Renal cortical epithelial cell (primary cell): ENCODE measurements around the gene LTK. TPM values are rescaled to one million over a fixed set of nuclear protein-coding genes. Genes with fewer than 3 reads are reported as not detected.

Experiments used
- DNase-seq: peaks from one replicate; pipeline ENCODE4 v3.0.0-alpha.2; 2011; ENCODE audit warnings: low read depth
- total RNA-seq: library from RNA; depleted of rRNA; stranded (reverse); fragments of >200 nt; gene quantifications from 2 replicates; pipeline ENCODE4 v1.2.3, GENCODE V29; 2014

Gene LTK
- total RNA-seq, 1 donor from 2014 or later: 0.25 TPM

- no peak for DNase-seq
These were observed 15.0 kb downstream of the LTK start for GRCh38 chr15:41498657-41499056.

GRCh38 chr15:41495736-41496599 lies 17.7 kb downstream of the LTK start:
- DNase-seq: no peak

- DNase-seq: no peak
These were observed 18.5 kb downstream of the LTK start for GRCh38 chr15:41494922-41495735.

GRCh38 chr15:41494190-41494921 lies 19.3 kb downstream of the LTK start:
- DNase-seq: no peak

GRCh38 chr15:41493902-41494189 lies 19.8 kb downstream of the LTK start:
- no peak for DNase-seq

GRCh38 chr15:41493205-41493901 lies 20.3 kb downstream of the LTK start, which contains the start of gene ITPKA:
Gene ITPKA, plus strand, starts transcription at chr15:41493874. Its CDS starts 54 bp downstream, at chr15:41493928.
- peak; percentile 26 for DNase-seq

GRCh38 chr15:41492597-41493204 lies 20.9 kb downstream of the LTK start:
- no peak for DNase-seq

- DNase-seq: no peak
These were observed 21.7 kb downstream of the LTK start for GRCh38 chr15:41491889-41492288.

GRCh38 chr15:41490355-41490754 lies 23.3 kb downstream of the LTK start:
- peak; percentile 94 for DNase-seq

GRCh38 chr15:41489641-41490040 lies 24.0 kb downstream of the LTK start:
- no peak for DNase-seq

- no peak for DNase-seq
These were observed 25.8 kb downstream of the LTK start for GRCh38 chr15:41487802-41488201.

GRCh38 chr15:41487381-41487780 lies 26.2 kb downstream of the LTK start:
- DNase-seq: no peak

- no peak for DNase-seq
These were observed 27.3 kb downstream of the LTK start for GRCh38 chr15:41486286-41486685.

- no peak for DNase-seq
These were observed 28.5 kb downstream of the LTK start for GRCh38 chr15:41484937-41485625.

GRCh38 chr15:41483519-41483918 lies 30.1 kb downstream of the LTK start:
- no peak for DNase-seq

GRCh38 chr15:41483115-41483514 lies 30.5 kb downstream of the LTK start:
- peak; percentile 34 for DNase-seq

- DNase-seq: no peak
These were observed 31.3 kb downstream of the LTK start for GRCh38 chr15:41482110-41482877.

GRCh38 chr15:41480396-41481140 lies 33.1 kb downstream of the LTK start:
- DNase-seq: no peak

- peak; percentile 56 for DNase-seq
These were observed 37.1 kb downstream of the LTK start for GRCh38 chr15:41476416-41477048.
